GM21529 (cell line): ENCODE data around the gene GLG1.
"Not testable (repeated sequence)": the region's sequence is repeated elsewhere in the genome, so short reads cannot be mapped to it uniquely, and the experiment has no call there.

Experiments
- ATAC-seq: cut with Tn5 transposase; IDR thresholded peaks from one replicate; pipeline ENCODE4 v1.9.1; 2021; ENCODE audit not compliant: unreplicated experiment

The GLG1 gene

GRCh38 chr16:74575807-74576643, 30.9 kb downstream of the GLG1 start:
- ATAC-seq, result no peak

GRCh38 chr16:74575175-74575806, 31.6 kb downstream of the GLG1 start:
- no peak for ATAC-seq

- ATAC-seq, result no peak
These were observed 32.8 kb downstream of the GLG1 start for GRCh38 chr16:74574146-74574545.

- no peak for ATAC-seq
These were observed 33.3 kb downstream of the GLG1 start for GRCh38 chr16:74573622-74574021.

- ATAC-seq, result no peak
These were observed 36.3 kb downstream of the GLG1 start for GRCh38 chr16:74570412-74571301.

- no peak for ATAC-seq
These were observed 37.8 kb downstream of the GLG1 start for GRCh38 chr16:74568961-74569631.

- no peak for ATAC-seq
These were observed 39.0 kb downstream of the GLG1 start for GRCh38 chr16:74567901-74568300.

GRCh38 chr16:74565378-74565777, 41.5 kb downstream of the GLG1 start:
- ATAC-seq, result no peak

- ATAC-seq, result no peak
These were observed 42.4 kb downstream of the GLG1 start for GRCh38 chr16:74564451-74564984.

- no peak for ATAC-seq
These were observed 43.1 kb downstream of the GLG1 start for GRCh38 chr16:74563828-74564263.

- ATAC-seq, result no peak
These were observed 44.8 kb downstream of the GLG1 start for GRCh38 chr16:74562117-74562516.

- ATAC-seq, result no peak
These were observed 45.3 kb downstream of the GLG1 start for GRCh38 chr16:74561626-74562025.

GRCh38 chr16:74560912-74561311, 46.0 kb downstream of the GLG1 start:
- ATAC-seq, result no peak

- ATAC-seq, result no peak
These were observed 48.0 kb downstream of the GLG1 start for GRCh38 chr16:74558873-74559272.

- no peak for ATAC-seq
These were observed 49.6 kb downstream of the GLG1 start for GRCh38 chr16:74557275-74557674.

GRCh38 chr16:74556375-74556922, 50.5 kb downstream of the GLG1 start:
- ATAC-seq, result no peak

- ATAC-seq, result not testable (repeated sequence)
These were observed 54.6 kb downstream of the GLG1 start for GRCh38 chr16:74552357-74552756.

GRCh38 chr16:74550227-74551019, 56.5 kb downstream of the GLG1 start:
- ATAC-seq, result not testable (repeated sequence)

GRCh38 chr16:74546112-74546511, 60.8 kb downstream of the GLG1 start:
- not testable (repeated sequence) for ATAC-seq
